Astrocyte of the spinal cord (primary cell): Measurements from ENCODE around the gene COL13A1.

ENCODE experiments used
- DNase-seq: peaks from one replicate; pipeline ENCODE4 v3.0.0; 2011; ENCODE audit warnings: low read depth, low spot score
- H3K4me3 ChIP-seq: 2 replicates; pipeline ENCODE4 v1.5.1; 2011; ENCODE audit warnings: low read depth, mild to moderate bottlenecking, low read length, moderate library complexity
- CTCF ChIP-seq: IDR thresholded peaks from 2 replicates; pipeline ENCODE4 v1.5.1; 2012; ENCODE audit warnings: low read depth, mild to moderate bottlenecking, low read length, inconsistent platforms
- in situ Hi-C: cut with HindIII; loops from 2 replicates; pipeline ENCODE4 v1.10.0; 2017; ENCODE audit warnings: low sequenced_read_pairs

Gene COL13A1

GRCh38 chr10:69801434-69802315 is at the start of gene COL13A1:
TSS of gene COL13A1 (plus strand) at chr10:69801906. CDS start at chr10:69802424, 518 bp downstream.
- peak within 1 kb of the TSS; percentile 96 for H3K4me3 ChIP-seq
- DNase-seq: peak; percentile 80
- in situ Hi-C loops: no loop called here
- no peak for TF ChIP-seq CTCF

GRCh38 chr10:69752479-69752878 is 49.2 kb upstream of the COL13A1 start:
- TF ChIP-seq CTCF: no peak
- in situ Hi-C loops: no loop called here
- no peak overlapping the region for H3K4me3 ChIP-seq
- DNase-seq: no peak

GRCh38 chr10:69756279-69756678 is 45.4 kb upstream of the COL13A1 start:
- DNase-seq: no peak
- no peak overlapping the region for H3K4me3 ChIP-seq
- in situ Hi-C loops: no loop called here
- no peak for TF ChIP-seq CTCF

- no peak for TF ChIP-seq CTCF
- DNase-seq: no peak
- in situ Hi-C loops: no loop called here
- no peak overlapping the region for H3K4me3 ChIP-seq
Observed at GRCh38 chr10:69757206-69757552, 44.5 kb upstream of the COL13A1 start.

GRCh38 chr10:69757553-69758309 is 44.0 kb upstream of the COL13A1 start:
- in situ Hi-C loops: no loop called here
- DNase-seq: peak; percentile 65
- no peak for TF ChIP-seq CTCF

GRCh38 chr10:69758310-69758728 is 43.4 kb upstream of the COL13A1 start:
- in situ Hi-C loops: no loop called here
- no peak for TF ChIP-seq CTCF
- DNase-seq: no peak
- H3K4me3 ChIP-seq: no peak overlapping the region

More at GRCh38 chr10:69757553-69758309, 44.0 kb upstream of the COL13A1 start:
- H3K4me3 ChIP-seq: no peak overlapping the region
